Breast epithelium (tissue), 3 donors: Measurements from ENCODE around the gene CHCHD6.

ENCODE experiments used
- POLR2A ChIP-seq: fragments of 450-650 bp; IDR thresholded peaks from one replicate; pipeline ENCODE4 v1.6.1; 2016; ENCODE audit warnings: antibody characterized with exemption, mild to moderate bottlenecking, moderate library complexity
- TF ChIP-seq, protein P1 (sequence below), 3 donors: fragments of 450-650 bp; IDR thresholded peaks; one replicate each; pipeline ENCODE4 v1.5.1; 2016 to 2017; ENCODE audit warnings: antibody characterized with exemption in 3 of 3, mild to moderate bottlenecking in 3 of 3, moderate library complexity in 3 of 3

DNA sequence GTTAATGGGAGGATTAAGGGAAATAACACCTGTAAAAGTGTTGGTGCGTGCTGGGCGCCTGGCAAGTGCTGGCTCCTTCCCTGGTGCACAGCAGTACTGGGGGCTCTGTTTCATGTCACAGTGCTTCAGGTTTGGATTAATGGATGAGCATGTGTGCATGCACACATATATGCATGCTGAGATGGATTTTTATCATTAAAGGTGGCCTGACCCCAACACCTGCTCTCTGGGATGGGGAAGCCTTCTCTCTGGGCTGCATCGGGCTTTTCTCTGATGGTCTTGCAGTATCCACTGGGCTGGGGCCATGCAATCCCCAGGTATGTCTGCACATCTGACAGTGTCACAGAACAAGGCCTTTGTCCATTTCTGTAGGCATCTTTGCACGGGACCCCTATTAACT is 151.3 kb downstream of the CHCHD6 start:
- TF ChIP-seq, protein P1, sequence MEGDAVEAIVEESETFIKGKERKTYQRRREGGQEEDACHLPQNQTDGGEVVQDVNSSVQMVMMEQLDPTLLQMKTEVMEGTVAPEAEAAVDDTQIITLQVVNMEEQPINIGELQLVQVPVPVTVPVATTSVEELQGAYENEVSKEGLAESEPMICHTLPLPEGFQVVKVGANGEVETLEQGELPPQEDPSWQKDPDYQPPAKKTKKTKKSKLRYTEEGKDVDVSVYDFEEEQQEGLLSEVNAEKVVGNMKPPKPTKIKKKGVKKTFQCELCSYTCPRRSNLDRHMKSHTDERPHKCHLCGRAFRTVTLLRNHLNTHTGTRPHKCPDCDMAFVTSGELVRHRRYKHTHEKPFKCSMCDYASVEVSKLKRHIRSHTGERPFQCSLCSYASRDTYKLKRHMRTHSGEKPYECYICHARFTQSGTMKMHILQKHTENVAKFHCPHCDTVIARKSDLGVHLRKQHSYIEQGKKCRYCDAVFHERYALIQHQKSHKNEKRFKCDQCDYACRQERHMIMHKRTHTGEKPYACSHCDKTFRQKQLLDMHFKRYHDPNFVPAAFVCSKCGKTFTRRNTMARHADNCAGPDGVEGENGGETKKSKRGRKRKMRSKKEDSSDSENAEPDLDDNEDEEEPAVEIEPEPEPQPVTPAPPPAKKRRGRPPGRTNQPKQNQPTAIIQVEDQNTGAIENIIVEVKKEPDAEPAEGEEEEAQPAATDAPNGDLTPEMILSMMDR (IDR thresholded peaks at IDR 0.05), result no peak
- no peak for TF ChIP-seq POLR2A
